CD4-positive, alpha-beta T cell (primary cell): ENCODE data around the gene CD9. TPM values are rescaled to one million over a fixed set of nuclear protein-coding genes. Genes with fewer than 3 reads are reported as not detected.

Experiments
- ATAC-seq: fragments of 200-7000 bp; cut with Tn5 transposase; one replicate; pipeline ENCODE4 v1.10.0; 2022; ENCODE audit warnings: mild to moderate bottlenecking; ENCODE audit not compliant: poor library complexity
- CTCF ChIA-PET: fragments of 350-600 bp; sonication (Branson Sonifier 250); formaldehyde crosslinking; loops from one replicate; lab custom pipeline; 2021; ENCODE audit warnings: antibody characterized with exemption, inconsistent platforms; lab: Charles Lee
- POLR2A ChIA-PET: fragments of 350-600 bp; sonication (Branson Sonifier 250); formaldehyde crosslinking; loops from one replicate; lab custom pipeline; 2021; ENCODE audit warnings: antibody characterized with exemption, inconsistent platforms; lab: Charles Lee
- DNase-seq, 14 experiments: peaks; one replicate each; pipeline ENCODE4 v3.0.0-alpha.2; 2013 to 2020; ENCODE audit warnings: mixed read lengths in 2 of 14
- H3K27ac ChIP-seq, 2 donors: one replicate each; pipeline versions ENCODE4 v1.5.1 to v1.7.0; 2013; ENCODE audit warnings: low read length in 2 of 2, low read depth in 1 of 2, mild to moderate bottlenecking in 1 of 2
- H3K27me3 ChIP-seq, 2 experiments: 1 replicate in 1 of 2; 2 replicates in 1 of 2; pipeline versions ENCODE4 v1.6.1 to v1.7.0; 2013; ENCODE audit warnings: low read length in 2 of 2, control low read depth in 1 of 2, mild to moderate bottlenecking in 1 of 2, moderate library complexity in 1 of 2; ENCODE audit not compliant: insufficient read depth in 2 of 2, control insufficient read depth in 1 of 2
- H3K36me3 ChIP-seq: one replicate; pipeline ENCODE4 v1.6.1; 2013; ENCODE audit warnings: low read length, control low read depth; ENCODE audit not compliant: insufficient read depth
- H3K4me1 ChIP-seq: one replicate; pipeline ENCODE4 v1.6.1; 2013; ENCODE audit warnings: low read length, control low read depth; ENCODE audit not compliant: insufficient read depth
- H3K4me3 ChIP-seq: one replicate; pipeline ENCODE4 v1.5.1; 2013; ENCODE audit warnings: mild to moderate bottlenecking, low read length, moderate library complexity
- H3K9me3 ChIP-seq, 2 experiments: 1 replicate in 1 of 2; 2 replicates in 1 of 2; pipeline versions ENCODE4 v1.6.1 to v1.7.0; 2013; ENCODE audit warnings: low read length in 2 of 2, mild to moderate bottlenecking in 2 of 2, control low read depth in 1 of 2, moderate library complexity in 1 of 2; ENCODE audit not compliant: control insufficient read depth in 1 of 2, insufficient read depth in 1 of 2
- H3K27ac Mint-ChIP-seq: one replicate; pipeline ENCODE4 v1.8.0; 2020; ENCODE audit warnings: mixed read lengths
- H3K27me3 Mint-ChIP-seq: one replicate; pipeline ENCODE4 v1.8.0; 2021; ENCODE audit warnings: mixed read lengths
- H3K36me3 Mint-ChIP-seq: one replicate; pipeline ENCODE4 v1.8.0; 2021; ENCODE audit warnings: low read depth, mixed read lengths
- H3K4me1 Mint-ChIP-seq: one replicate; pipeline ENCODE4 v1.8.0; 2021; ENCODE audit warnings: low read depth, mixed read lengths
- H3K4me3 Mint-ChIP-seq: one replicate; pipeline ENCODE4 v1.8.0; 2020; ENCODE audit warnings: mild to moderate bottlenecking, mixed read lengths
- H3K9me3 Mint-ChIP-seq: one replicate; pipeline ENCODE4 v1.8.0; 2020; ENCODE audit warnings: mixed read lengths
- CTCF ChIP-seq: fragments of 200-600 bp; IDR thresholded peaks from one replicate; pipeline ENCODE4 v1.8.0; 2022; ENCODE audit warnings: antibody characterized with exemption, mild to moderate bottlenecking
- intact Hi-C, 2 experiments: fragments of 100-400 bp; cut with DNase I in 1 of 2; cut with micrococcal nuclease in 1 of 2; formaldehyde crosslinking; loops; one replicate each; pipeline versions ENCODE4 v1.15.1 to v1.9.0; 2023 to 2025; cut with DNase I, micrococcal nuclease
- total RNA-seq, 174 experiments: library from RNA in 2 of 174; stranded (reverse) in 2 of 174; gene quantifications; one replicate each; pipeline ENCODE4 v1.2.3 and lab custom pipeline; 2021 to 2026

The CD9 gene
- total RNA-seq, 2 experiments from 2014 or later: 0.36 to 0.66 TPM

DNA sequence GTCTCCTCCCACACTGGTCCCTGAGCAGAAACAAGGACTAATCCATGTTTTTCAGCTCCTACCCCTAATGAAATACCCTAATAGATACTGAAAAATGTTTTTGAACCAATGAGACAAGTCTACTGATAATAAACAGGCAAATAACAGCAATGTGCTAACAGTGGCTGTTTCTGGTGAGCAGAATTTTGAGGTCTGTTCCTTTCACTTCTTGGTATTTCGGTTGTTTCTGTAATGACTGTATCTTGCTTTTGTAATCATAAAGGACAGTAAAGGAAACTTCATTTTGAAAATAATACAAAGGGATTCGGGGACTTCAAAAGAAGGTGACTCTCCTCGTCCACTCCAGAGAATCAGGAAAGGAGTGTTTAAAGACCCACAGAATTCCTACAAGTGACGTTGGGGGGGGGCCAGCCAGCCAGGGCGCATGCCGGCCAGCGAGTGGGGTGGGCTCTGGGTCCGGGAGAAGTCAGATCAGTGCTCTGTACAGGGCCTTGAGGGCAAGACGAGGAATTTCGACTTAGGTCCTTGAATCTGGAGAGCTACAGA lies 1.1 kb upstream of the CD9 start:
- no peaks in the 10 kb centered on the region for H3K36me3 ChIP-seq
- peaks cover 0 to 3% of the 10 kb centered on the region in 2 experiments for H3K9me3 ChIP-seq
- Mint-ChIP-seq H3K9me3 (no peaks in the 10 kb centered on the region), H3K4me1 (peaks cover 16% of the 10 kb centered on the region), H3K27ac (no peak overlapping the region), H3K27me3 (peaks cover 32% of the 10 kb centered on the region), H3K4me3 (peak overlapping the region; percentile 27), H3K36me3 (no peaks in the 10 kb centered on the region)
- H3K27ac ChIP-seq: no peak overlapping the region
- ChIA-PET CTCF (interaction anchor here (1.0 kb wide), 1 partner anchor 80 kb away, joined by 3 read pairs; no protein-coding TSS in a partner anchor), POLR2A (no interaction called here)
- no peak overlapping the region for H3K4me3 ChIP-seq
- H3K27me3 ChIP-seq: peaks cover 23 to 38% of the 10 kb centered on the region in 2 experiments
- H3K4me1 ChIP-seq: peaks cover 18% of the 10 kb centered on the region
- intact Hi-C loops: loop anchor here in 1 of 2 experiments (5.0 kb wide), 1 partner anchor 33 kb away; no protein-coding TSS in a partner anchor
- no peak for ATAC-seq
- TF ChIP-seq CTCF: no peak
- no peak for DNase-seq

GRCh38 chr12:6199531-6200255 lies 507 bp upstream of the CD9 start:
- H3K27ac ChIP-seq: no peak overlapping the region
- DNase-seq: no peak
- peaks cover 0 to 3% of the 10 kb centered on the region in 2 experiments for H3K9me3 ChIP-seq
- Mint-ChIP-seq H3K27me3 (peaks cover 36% of the 10 kb centered on the region), H3K9me3 (no peaks in the 10 kb centered on the region), H3K36me3 (no peaks in the 10 kb centered on the region), H3K27ac (no peak overlapping the region), H3K4me3 (peak overlapping the region; percentile 66), H3K4me1 (peaks cover 19% of the 10 kb centered on the region)
- ChIA-PET POLR2A (interaction anchor here (1.6 kb wide), 1 partner anchor 31 kb away, joined by 4 read pairs; no protein-coding TSS in a partner anchor), CTCF (interaction anchor here (1.0 kb wide), 1 partner anchor 79 kb away, joined by 3 read pairs; no protein-coding TSS in a partner anchor)
- intact Hi-C loops: loop anchor here in 1 of 2 experiments (5.0 kb wide), 1 partner anchor 33 kb away; no protein-coding TSS in a partner anchor
- peaks cover 18% of the 10 kb centered on the region for H3K4me1 ChIP-seq
- ATAC-seq: no peak
- no peaks in the 10 kb centered on the region for H3K36me3 ChIP-seq
- H3K27me3 ChIP-seq: peaks cover 26 to 38% of the 10 kb centered on the region in 2 experiments
- H3K4me3 ChIP-seq: peak overlapping the region; percentile 36
- no peak for TF ChIP-seq CTCF

DNA sequence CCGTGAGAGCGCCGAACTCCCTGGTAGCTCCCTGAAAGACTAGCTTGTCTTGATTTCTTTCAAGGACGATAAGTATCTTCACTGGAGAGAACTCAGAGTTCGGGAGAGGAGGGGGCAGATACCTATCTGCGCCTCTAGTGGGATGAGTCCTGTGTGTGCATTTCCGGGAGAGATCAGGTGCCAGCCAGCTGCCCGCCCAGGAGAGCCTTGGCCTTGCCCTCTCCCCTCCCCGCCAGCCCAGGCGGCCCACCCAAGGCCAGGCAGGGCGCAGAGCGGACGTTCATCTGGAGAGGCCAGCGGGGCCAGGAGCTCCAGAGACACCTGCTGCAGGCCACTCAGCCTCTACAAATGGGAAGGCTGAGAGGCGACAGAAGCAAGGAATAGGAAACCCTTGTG lies 1.0 kb downstream of the CD9 start:
- peaks cover 43% of the 10 kb centered on the region for H3K27me3 Mint-ChIP-seq
- DNase-seq (no peak), ATAC-seq (no peak)
- H3K9me3 ChIP-seq: peaks cover 0 to 3% of the 10 kb centered on the region in 2 experiments
- H3K36me3 Mint-ChIP-seq: no peaks in the 10 kb centered on the region
- peaks cover 28% of the 10 kb centered on the region for H3K4me1 Mint-ChIP-seq
- H3K27ac ChIP-seq: no peak overlapping the region
- H3K27me3 ChIP-seq: peaks cover 28 to 38% of the 10 kb centered on the region in 2 experiments
- POLR2A ChIA-PET: interaction anchor here (0.6 to 1.6 kb wide), 3 partner anchors 12 to 30 kb away, joined by 3 to 4 read pairs (median 3); no protein-coding TSS in a partner anchor
- no peaks in the 10 kb centered on the region for H3K9me3 Mint-ChIP-seq
- H3K4me3 ChIP-seq: peak overlapping the region; percentile 47
- no peak for TF ChIP-seq CTCF
- no peak overlapping the region for H3K27ac Mint-ChIP-seq
- CTCF ChIA-PET: no interaction called here
- H3K4me3 Mint-ChIP-seq: peak overlapping the region; percentile 46
- H3K4me1 ChIP-seq: peaks cover 18% of the 10 kb centered on the region
- H3K36me3 ChIP-seq: no peaks in the 10 kb centered on the region
- intact Hi-C loops: no loop called here
